K562 (cell line): ENCODE results near the gene TPCN1. TPM values are rescaled to one million over a fixed set of nuclear protein-coding genes. Genes with fewer than 3 reads are reported as not detected.

Experiments used
- BRCA1 ChIP-seq, 2 experiments: fragments of 450-650 bp in 1 of 2; sonication (generic) in 1 of 2; formaldehyde crosslinking in 1 of 2; IDR thresholded peaks; 2 replicates each; pipeline versions ENCODE4 v1.5.0 to v1.6.1; 2017 to 2020; ENCODE audit warnings: mild to moderate bottlenecking in 1 of 2, missing genetic modification reagents in 1 of 2
- CBX5 ChIP-seq: IDR thresholded peaks from 2 replicates; pipeline ENCODE4 v1.6.1; 2014; ENCODE audit warnings: low read depth, borderline replicate concordance
- NCOA2 ChIP-seq, 2 experiments: fragments of 450-650 bp; IDR thresholded peaks; 2 replicates each; pipeline ENCODE4 v1.6.1; 2018; ENCODE audit warnings: mild to moderate bottlenecking in 2 of 2, moderate library complexity in 1 of 2; ENCODE audit not compliant: partially characterized antibody in 2 of 2
- NFYB ChIP-seq: IDR thresholded peaks from 2 replicates; pipeline ENCODE4 v1.6.1; 2011; ENCODE audit warnings: mild to moderate bottlenecking, moderate library complexity; ENCODE audit not compliant: insufficient read length; ENCODE audit errors: extremely low read depth
- SAP30 ChIP-seq: fragments of 200-600 bp; sonication (generic); IDR thresholded peaks from 2 replicates; pipeline ENCODE4 v1.6.1; 2012; ENCODE audit warnings: borderline replicate concordance, low read depth, mild to moderate bottlenecking, moderate library complexity, low read length, control low read depth, inconsistent platforms; ENCODE audit not compliant: insufficient read depth, poor library complexity, severe bottlenecking
- ZNF766 ChIP-seq: fragments of 200-800 bp; sonication (Bioruptor generic); conservative IDR thresholded peaks from 2 replicates; pipeline ENCODE4 v1.6.1; 2016; ENCODE audit warnings: missing genetic modification characterization, missing compliant biosample characterization
- polyA plus RNA-seq, 8 experiments: library from polyadenylated mRNA; depleted of rRNA in 4 of 8; stranded (reverse) in 5 of 8; unstranded in 3 of 8; fragments of >200 nt; fragmentation: Nextera tagmentation in 2 of 8; fragmentation: Illumina TruSeq in 1 of 8; extraction: Ambion mirVana in 2 of 8; extraction: Trizol in 1 of 8; gene quantifications; 2 replicates each; pipeline versions ENCODE4 v1.2.1 to v1.2.3, GENCODE V29; 2011 to 2014; ENCODE audit warnings: inconsistent platforms in 1 of 8, missing spikeins in 1 of 8
- total RNA-seq, 7 experiments: library from RNA; depleted of rRNA in 6 of 7; stranded (reverse); fragments of >200 nt in 6 of 7; fragmentation: Illumina TruSeq in 2 of 7; extraction: Trizol in 2 of 7; gene quantifications; 2 replicates each; pipeline versions ENCODE4 v1.2.1 to v1.2.3, GENCODE V29; 2011 to 2021; ENCODE audit warnings: low replicate concordance in 1 of 7
- TF ChIP-seq, protein P1 (sequence below): fragments of 250-450 bp; sonication (Bioruptor Pico); IDR thresholded peaks from 2 replicates; pipeline ENCODE4 v1.5.0; 2020; ENCODE audit warnings: mild to moderate bottlenecking
- TF ChIP-seq, protein P2 (sequence below): fragments of 250-450 bp; sonication (Bioruptor Pico); IDR thresholded peaks from 2 replicates; pipeline ENCODE4 v1.5.0; 2020; ENCODE audit warnings: mild to moderate bottlenecking, borderline replicate concordance
- TF ChIP-seq, protein P3 (sequence below), 2 experiments: fragments of 450-650 bp; IDR thresholded peaks; 2 replicates each; pipeline ENCODE4 v1.6.1; 2016; ENCODE audit warnings: mild to moderate bottlenecking in 2 of 2, borderline replicate concordance in 1 of 2, low read depth in 1 of 2, moderate library complexity in 1 of 2
- TF ChIP-seq, protein P4 (sequence below): fragments of 250-450 bp; sonication (Bioruptor Pico); IDR thresholded peaks from 2 replicates; pipeline ENCODE4 v1.8.0; 2022; ENCODE audit warnings: inconsistent platforms

The TPCN1 gene
- total and polyA plus RNA-seq, 9 of the 15 experiments (the other 6 are each of a cell fraction or from before 2014, with no cell fraction given), result 0.80 to 23.8 (median 7.4) TPM

DNA sequence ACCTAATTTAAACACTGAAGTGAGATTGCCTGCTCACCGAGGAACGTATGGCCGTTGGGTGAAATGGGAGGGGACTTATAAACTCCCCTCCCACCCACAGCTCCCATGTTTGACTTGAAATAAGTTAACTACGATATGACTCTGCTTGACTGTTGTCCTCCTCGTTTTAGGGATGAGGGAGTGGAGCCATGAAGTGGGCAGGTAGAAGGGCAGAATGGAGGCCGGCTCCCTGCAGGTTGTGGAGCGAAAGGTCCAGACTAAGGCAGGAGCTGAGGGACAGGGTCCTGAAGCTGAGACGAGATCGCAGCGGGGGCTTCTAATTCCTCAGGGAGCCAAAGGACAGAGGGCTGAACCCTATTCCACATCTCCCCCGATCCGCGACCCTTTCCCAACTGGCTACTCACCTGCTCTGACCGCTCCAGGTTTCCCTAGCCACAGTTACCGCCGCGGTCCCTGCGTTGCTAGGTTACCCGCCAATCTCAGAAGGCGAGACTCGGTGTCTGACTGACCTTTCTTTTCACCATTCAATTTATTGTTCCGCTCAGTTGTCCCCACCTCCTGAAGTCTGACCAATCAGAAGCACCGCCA is 577 bp upstream of the TPCN1 start (continued):
- TF ChIP-seq, protein P1, sequence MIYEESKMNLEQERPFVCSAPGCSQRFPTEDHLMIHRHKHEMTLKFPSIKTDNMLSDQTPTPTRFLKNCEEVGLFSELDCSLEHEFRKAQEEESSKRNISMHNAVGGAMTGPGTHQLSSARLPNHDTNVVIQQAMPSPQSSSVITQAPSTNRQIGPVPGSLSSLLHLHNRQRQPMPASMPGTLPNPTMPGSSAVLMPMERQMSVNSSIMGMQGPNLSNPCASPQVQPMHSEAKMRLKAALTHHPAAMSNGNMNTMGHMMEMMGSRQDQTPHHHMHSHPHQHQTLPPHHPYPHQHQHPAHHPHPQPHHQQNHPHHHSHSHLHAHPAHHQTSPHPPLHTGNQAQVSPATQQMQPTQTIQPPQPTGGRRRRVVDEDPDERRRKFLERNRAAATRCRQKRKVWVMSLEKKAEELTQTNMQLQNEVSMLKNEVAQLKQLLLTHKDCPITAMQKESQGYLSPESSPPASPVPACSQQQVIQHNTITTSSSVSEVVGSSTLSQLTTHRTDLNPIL (CRISPR knock-in tag), result no peak
- no peak for TF ChIP-seq ZNF766 (CRISPR knock-in tag)
- TF ChIP-seq, protein P2, sequence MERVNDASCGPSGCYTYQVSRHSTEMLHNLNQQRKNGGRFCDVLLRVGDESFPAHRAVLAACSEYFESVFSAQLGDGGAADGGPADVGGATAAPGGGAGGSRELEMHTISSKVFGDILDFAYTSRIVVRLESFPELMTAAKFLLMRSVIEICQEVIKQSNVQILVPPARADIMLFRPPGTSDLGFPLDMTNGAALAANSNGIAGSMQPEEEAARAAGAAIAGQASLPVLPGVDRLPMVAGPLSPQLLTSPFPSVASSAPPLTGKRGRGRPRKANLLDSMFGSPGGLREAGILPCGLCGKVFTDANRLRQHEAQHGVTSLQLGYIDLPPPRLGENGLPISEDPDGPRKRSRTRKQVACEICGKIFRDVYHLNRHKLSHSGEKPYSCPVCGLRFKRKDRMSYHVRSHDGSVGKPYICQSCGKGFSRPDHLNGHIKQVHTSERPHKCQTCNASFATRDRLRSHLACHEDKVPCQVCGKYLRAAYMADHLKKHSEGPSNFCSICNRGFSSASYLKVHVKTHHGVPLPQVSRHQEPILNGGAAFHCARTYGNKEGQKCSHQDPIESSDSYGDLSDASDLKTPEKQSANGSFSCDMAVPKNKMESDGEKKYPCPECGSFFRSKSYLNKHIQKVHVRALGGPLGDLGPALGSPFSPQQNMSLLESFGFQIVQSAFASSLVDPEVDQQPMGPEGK, result no peak
- no peak for TF ChIP-seq BRCA1 (IDR thresholded peaks at IDR 0.05)
- no peak for TF ChIP-seq BRCA1 (CRISPR knock-in tag; IDR thresholded peaks at IDR 0.05)
- TF ChIP-seq NCOA2 (IDR thresholded peaks at IDR 0.05; ENCODE audit: partially characterized antibody in 2 of 2), result no peak
- TF ChIP-seq, protein P3, sequence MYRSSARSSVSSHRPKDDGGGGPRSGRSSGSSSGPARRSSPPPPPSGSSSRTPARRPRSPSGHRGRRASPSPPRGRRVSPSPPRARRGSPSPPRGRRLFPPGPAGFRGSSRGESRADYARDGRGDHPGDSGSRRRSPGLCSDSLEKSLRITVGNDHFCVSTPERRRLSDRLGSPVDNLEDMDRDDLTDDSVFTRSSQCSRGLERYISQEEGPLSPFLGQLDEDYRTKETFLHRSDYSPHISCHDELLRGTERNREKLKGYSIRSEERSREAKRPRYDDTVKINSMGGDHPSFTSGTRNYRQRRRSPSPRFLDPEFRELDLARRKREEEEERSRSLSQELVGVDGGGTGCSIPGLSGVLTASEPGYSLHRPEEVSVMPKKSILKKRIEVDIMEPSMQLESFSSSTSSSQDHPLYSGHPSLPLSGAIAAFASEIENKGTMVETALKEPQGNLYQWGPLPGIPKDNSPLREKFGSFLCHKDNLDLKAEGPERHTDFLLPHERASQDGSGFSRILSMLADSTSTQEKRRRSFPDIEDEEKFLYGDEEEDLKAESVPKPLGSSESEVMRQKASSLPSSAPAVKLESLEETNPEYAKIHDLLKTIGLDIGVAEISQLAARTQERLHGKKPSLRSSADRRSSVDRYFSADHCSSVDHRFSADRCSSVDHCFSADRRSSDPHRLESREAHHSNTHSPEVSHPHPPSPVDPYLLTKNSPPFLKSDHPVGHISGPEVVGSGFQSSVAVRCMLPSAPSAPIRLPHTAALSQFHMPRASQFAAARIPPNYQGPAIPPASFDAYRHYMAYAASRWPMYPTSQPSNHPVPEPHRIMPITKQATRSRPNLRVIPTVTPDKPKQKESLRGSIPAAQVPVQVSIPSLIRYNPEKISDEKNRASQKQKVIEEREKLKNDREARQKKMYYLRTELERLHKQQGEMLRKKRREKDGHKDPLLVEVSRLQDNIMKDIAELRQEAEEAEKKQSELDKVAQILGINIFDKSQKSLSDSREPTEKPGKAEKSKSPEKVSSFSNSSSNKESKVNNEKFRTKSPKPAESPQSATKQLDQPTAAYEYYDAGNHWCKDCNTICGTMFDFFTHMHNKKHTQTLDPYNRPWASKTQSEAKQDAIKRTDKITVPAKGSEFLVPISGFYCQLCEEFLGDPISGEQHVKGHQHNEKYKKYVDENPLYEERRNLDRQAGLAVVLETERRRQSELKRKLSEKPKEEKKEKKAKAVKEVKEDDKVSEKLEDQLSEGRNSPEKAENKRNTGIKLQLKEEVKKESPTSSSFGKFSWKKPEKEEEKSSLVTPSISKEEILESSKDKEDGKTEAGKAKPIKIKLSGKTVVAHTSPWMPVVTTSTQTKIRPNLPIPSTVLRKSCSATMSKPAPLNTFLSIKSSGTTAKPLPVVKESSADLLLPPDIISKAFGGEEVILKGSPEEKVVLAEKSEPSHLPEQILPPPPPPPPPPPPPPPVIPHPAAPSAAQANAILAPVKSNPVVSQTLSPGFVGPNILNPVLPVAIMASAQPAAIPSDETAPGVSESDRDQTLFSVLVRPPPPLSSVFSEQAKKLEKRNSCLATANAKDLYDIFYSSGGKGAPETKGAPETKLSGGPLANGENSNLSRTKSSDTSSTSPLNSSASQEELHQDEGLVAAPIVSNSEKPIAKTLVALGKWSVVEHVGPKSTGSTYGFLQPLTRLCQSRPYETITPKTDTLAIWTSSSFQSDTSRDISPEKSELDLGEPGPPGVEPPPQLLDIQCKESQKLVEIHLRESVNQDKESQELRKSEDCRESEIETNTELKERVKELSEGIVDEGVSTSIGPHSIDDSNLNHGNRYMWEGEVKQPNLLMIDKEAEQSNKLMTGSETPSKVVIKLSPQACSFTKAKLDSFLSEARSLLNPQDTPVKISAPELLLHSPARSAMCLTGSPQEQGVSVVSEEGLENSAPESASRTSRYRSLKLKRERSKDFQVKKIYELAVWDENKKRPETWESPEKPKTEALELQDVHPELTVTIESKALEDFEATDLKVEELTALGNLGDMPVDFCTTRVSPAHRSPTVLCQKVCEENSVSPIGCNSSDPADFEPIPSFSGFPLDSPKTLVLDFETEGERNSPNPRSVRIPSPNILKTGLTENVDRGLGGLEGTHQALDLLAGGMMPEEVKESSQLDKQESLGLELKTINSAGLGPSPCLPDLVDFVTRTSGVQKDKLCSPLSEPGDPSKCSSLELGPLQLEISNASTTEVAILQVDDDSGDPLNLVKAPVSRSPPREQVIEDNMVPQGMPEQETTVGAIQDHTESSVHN (IDR thresholded peaks at IDR 0.05; ENCODE audit: borderline replicate concordance in 1 of 2, low read depth in 1 of 2), result no peak
- peak; percentile 67 for TF ChIP-seq SAP30
- TF ChIP-seq, protein P4, sequence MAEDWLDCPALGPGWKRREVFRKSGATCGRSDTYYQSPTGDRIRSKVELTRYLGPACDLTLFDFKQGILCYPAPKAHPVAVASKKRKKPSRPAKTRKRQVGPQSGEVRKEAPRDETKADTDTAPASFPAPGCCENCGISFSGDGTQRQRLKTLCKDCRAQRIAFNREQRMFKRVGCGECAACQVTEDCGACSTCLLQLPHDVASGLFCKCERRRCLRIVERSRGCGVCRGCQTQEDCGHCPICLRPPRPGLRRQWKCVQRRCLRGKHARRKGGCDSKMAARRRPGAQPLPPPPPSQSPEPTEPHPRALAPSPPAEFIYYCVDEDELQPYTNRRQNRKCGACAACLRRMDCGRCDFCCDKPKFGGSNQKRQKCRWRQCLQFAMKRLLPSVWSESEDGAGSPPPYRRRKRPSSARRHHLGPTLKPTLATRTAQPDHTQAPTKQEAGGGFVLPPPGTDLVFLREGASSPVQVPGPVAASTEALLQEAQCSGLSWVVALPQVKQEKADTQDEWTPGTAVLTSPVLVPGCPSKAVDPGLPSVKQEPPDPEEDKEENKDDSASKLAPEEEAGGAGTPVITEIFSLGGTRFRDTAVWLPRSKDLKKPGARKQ, result no peak
- no peak for TF ChIP-seq NFYB
- no peak for TF ChIP-seq CBX5
